Activated CD4-positive, alpha-beta T cell treated with anti-CD3 and anti-CD28 coated beads, Interleukin-2, amount 10 ng/mL, durations not matched to agents 24 days and 14 days (primary cell): Measurements from ENCODE around the gene FLVCR1. TPM values are rescaled to one million over a fixed set of nuclear protein-coding genes. Genes with fewer than 3 reads are reported as not detected.
"Not testable (repeated sequence)": the region's sequence is repeated elsewhere in the genome, so short reads cannot be mapped to it uniquely, and the experiment has no call there.

ENCODE experiments used
- DNase-seq: peaks from one replicate; pipeline ENCODE4 v3.0.0; 2022
- H3K27ac Mint-ChIP-seq: one replicate; pipeline ENCODE4 v1.8.0; 2022; ENCODE audit warnings: mild to moderate bottlenecking, mixed read lengths
- H3K27me3 Mint-ChIP-seq: one replicate; pipeline ENCODE4 v1.8.0; 2022; ENCODE audit warnings: mixed read lengths
- H3K36me3 Mint-ChIP-seq: one replicate; pipeline ENCODE4 v1.8.0; 2022; ENCODE audit warnings: low read depth, mild to moderate bottlenecking, mixed read lengths
- H3K4me1 Mint-ChIP-seq: one replicate; pipeline ENCODE4 v1.8.0; 2021; ENCODE audit warnings: mixed read lengths
- H3K4me3 Mint-ChIP-seq: one replicate; pipeline ENCODE4 v1.8.0; 2022; ENCODE audit warnings: mild to moderate bottlenecking, moderate library complexity, mixed read lengths
- H3K9me3 Mint-ChIP-seq: one replicate; pipeline ENCODE4 v1.8.0; 2021; ENCODE audit warnings: mixed read lengths
- intact Hi-C: fragments of 100-400 bp; cut with micrococcal nuclease; formaldehyde crosslinking; loops from one replicate; pipeline ENCODE4 v1.15.1; 2023
- total RNA-seq: library from RNA; stranded (reverse); gene quantifications from 2 replicates; pipeline ENCODE4 v1.2.3, GENCODE V29; 2022

The FLVCR1 gene
- total RNA-seq, 1 donor from 2014 or later, result 21.8 TPM

DNA sequence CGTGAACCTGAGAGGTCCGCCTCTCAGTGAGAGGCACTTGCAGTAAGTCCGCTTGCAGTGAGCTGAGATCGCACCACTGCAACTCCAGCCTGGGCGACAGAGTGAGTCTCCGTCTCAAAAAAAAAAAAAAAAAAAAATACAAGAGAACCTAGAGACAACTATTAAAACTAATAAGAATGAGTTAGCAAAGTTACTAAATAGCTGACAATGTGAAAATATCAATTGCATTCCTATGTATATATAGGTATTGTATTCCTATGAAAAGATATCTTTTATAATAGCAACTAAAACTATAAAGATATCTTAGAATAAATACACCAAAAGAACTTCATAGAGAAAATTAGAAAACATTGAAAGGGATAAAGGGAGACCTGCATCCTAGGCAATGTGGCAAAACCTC lies 20.3 kb downstream of the FLVCR1 start:
- intact Hi-C loops, result no loop called here
- H3K4me3 Mint-ChIP-seq, result no peak overlapping the region
- peaks cover 34% of the 10 kb centered on the region for H3K36me3 Mint-ChIP-seq

GRCh38 chr1:212879947-212880690 lies 22.0 kb downstream of the FLVCR1 start:
- no peaks in the 10 kb centered on the region for H3K27me3 Mint-ChIP-seq
- DNase-seq, result no peak
- no peaks in the 10 kb centered on the region for H3K9me3 Mint-ChIP-seq
- H3K36me3 Mint-ChIP-seq, result peaks cover 32% of the 10 kb centered on the region
- H3K4me3 Mint-ChIP-seq, result no peak overlapping the region
- intact Hi-C loops, result no loop called here
- H3K4me1 Mint-ChIP-seq, result no peaks in the 10 kb centered on the region
- no peak overlapping the region for H3K27ac Mint-ChIP-seq

More for the DNA sequence above, 20.3 kb downstream of the FLVCR1 start:
- H3K4me1 Mint-ChIP-seq, result no peaks in the 10 kb centered on the region
- H3K27me3 Mint-ChIP-seq, result no peaks in the 10 kb centered on the region
- no peak for DNase-seq
- H3K27ac Mint-ChIP-seq, result no peak overlapping the region
- no peaks in the 10 kb centered on the region for H3K9me3 Mint-ChIP-seq

DNA sequence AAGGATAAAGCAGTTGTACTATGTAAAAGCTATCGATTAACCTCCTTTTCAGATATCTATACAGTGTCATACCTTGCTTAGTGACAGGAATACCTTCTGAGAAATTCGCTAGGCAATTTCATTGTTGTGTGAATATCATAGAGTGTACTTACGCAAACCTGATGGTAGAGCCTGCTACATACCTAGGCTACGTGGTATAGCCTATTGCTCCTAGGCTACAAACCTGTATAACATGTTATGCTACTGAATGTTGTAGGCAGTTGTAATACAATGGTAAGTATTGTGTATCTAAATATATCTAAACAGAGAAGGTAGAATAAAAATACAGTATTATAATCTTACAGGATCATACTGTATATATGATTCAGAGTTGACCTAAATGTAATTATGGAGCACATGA lies 26.5 kb downstream of the FLVCR1 start:
- intact Hi-C loops, result no loop called here
- no peaks in the 10 kb centered on the region for H3K27me3 Mint-ChIP-seq
- no peak for DNase-seq
- no peaks in the 10 kb centered on the region for H3K9me3 Mint-ChIP-seq
- no peak overlapping the region for H3K4me3 Mint-ChIP-seq
- H3K36me3 Mint-ChIP-seq, result peaks cover 37% of the 10 kb centered on the region
- no peak overlapping the region for H3K27ac Mint-ChIP-seq
- no peaks in the 10 kb centered on the region for H3K4me1 Mint-ChIP-seq

DNA sequence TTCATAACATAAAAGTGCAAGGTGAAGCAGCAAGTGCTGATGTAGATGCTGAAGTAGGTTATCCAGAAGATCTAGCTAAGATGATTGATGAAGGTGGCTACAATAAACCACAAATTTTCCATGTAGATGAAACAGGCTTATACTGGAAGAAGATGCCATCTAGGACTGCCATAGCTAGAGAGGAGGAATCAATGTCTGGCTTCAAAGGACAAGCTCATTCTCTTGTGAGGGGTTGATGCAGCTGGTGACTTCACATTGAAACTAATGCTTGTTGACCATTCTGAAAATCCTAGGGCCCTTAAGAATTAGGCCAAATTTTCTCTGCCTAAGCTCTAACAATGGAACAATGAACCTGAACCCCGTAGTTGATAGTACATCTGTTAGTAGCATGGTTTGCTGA lies 34.0 kb downstream of the FLVCR1 start:
- peaks cover 66% of the 10 kb centered on the region for H3K36me3 Mint-ChIP-seq
- intact Hi-C loops, result no loop called here
- no peaks in the 10 kb centered on the region for H3K4me1 Mint-ChIP-seq
- no peak overlapping the region for H3K4me3 Mint-ChIP-seq
- no peaks in the 10 kb centered on the region for H3K27me3 Mint-ChIP-seq
- no peak overlapping the region for H3K27ac Mint-ChIP-seq
- no peak for DNase-seq
- no peaks in the 10 kb centered on the region for H3K9me3 Mint-ChIP-seq

- DNase-seq, result no peak
- peaks cover 9% of the 10 kb centered on the region for H3K9me3 Mint-ChIP-seq
- H3K4me1 Mint-ChIP-seq, result no peaks in the 10 kb centered on the region
- no peak overlapping the region for H3K27ac Mint-ChIP-seq
- no peak overlapping the region for H3K4me3 Mint-ChIP-seq
- peaks cover 1% of the 10 kb centered on the region for H3K27me3 Mint-ChIP-seq
- intact Hi-C loops, result no loop called here
- H3K36me3 Mint-ChIP-seq, result peaks cover 47% of the 10 kb centered on the region
Measured at GRCh38 chr1:212899845-212900244, 41.8 kb downstream of the FLVCR1 start.

DNA sequence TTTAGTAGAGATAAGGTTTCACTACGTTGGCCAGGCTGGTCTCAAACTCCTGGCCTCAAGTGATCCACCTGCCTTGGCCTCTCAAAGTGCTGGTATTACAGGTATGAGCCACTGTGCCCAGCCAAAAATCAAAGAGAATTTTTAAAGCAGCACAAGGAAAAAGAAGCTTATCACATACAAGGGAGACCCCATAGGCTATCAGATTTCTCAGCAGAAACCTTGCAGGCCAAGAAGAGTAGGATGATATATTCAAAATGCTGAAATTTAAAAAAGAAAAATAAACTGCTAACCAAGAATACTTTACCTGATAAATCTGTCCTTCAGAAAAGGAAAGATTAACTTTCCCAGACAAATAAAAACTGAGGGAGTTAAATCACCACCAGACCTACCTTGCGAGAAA lies 43.2 kb downstream of the FLVCR1 start:
- peaks cover 7% of the 10 kb centered on the region for H3K27me3 Mint-ChIP-seq
- peaks cover 37% of the 10 kb centered on the region for H3K36me3 Mint-ChIP-seq
- H3K4me3 Mint-ChIP-seq, result no peak overlapping the region
- DNase-seq, result no peak
- H3K27ac Mint-ChIP-seq, result no peak overlapping the region
- H3K4me1 Mint-ChIP-seq, result no peaks in the 10 kb centered on the region
- peaks cover 9% of the 10 kb centered on the region for H3K9me3 Mint-ChIP-seq
- intact Hi-C loops, result no loop called here

DNA sequence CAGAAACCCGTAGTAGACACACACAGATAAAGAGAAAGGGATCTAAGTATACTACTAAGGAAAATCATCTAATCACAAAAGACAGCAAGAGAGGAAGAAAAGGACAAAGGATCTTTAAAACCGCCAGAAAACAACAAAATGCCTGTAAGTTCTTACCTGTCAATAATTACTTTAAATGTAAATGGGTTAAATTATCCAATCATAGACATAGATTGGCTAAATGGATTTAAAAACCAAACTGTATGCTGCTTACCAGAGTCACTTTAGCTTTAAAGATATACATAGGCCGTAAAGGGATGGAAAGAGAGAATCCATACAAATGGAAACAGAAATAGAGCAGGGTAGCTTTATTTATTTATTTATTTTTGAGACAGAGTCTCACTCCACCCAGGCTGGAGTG lies 44.0 kb downstream of the FLVCR1 start:
- H3K4me1 Mint-ChIP-seq, result no peaks in the 10 kb centered on the region
- peaks cover 9% of the 10 kb centered on the region for H3K9me3 Mint-ChIP-seq
- H3K4me3 Mint-ChIP-seq, result no peak overlapping the region
- no peak overlapping the region for H3K27ac Mint-ChIP-seq
- peaks cover 36% of the 10 kb centered on the region for H3K36me3 Mint-ChIP-seq
- no peak for DNase-seq
- intact Hi-C loops, result no loop called here
- peaks cover 8% of the 10 kb centered on the region for H3K27me3 Mint-ChIP-seq

DNA sequence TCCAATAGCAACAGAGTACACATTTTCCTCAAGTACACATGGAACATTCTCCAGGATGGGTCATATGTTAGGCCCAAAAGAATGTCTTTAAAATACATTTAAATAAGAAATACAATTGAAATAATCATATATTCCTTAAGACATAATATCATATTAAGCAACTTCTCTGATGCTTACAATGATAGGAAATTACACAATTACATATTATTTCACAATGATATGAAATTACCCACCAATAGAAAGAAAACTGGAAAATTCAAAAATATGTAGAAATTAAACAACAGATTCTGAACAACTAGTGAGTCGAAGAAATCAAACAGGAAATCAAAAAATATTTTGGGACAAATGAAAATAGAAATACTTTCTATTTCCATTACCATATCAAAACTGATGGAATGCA lies 45.6 kb downstream of the FLVCR1 start:
- DNase-seq, result no peak
- H3K27me3 Mint-ChIP-seq, result peaks cover 10% of the 10 kb centered on the region
- H3K4me1 Mint-ChIP-seq, result no peaks in the 10 kb centered on the region
- no peak overlapping the region for H3K27ac Mint-ChIP-seq
- intact Hi-C loops, result no loop called here
- peaks cover 26% of the 10 kb centered on the region for H3K36me3 Mint-ChIP-seq
- peaks cover 9% of the 10 kb centered on the region for H3K9me3 Mint-ChIP-seq
- no peak overlapping the region for H3K4me3 Mint-ChIP-seq

GRCh38 chr1:212908071-212908470 lies 50.0 kb downstream of the FLVCR1 start:
- intact Hi-C loops, result not testable (repeated sequence)
- peaks cover 12% of the 10 kb centered on the region for H3K27me3 Mint-ChIP-seq

GRCh38 chr1:212908971-212909370 lies 50.9 kb downstream of the FLVCR1 start:
- intact Hi-C loops, result no loop called here
- Mint-ChIP-seq H3K4me1 (no peaks in the 10 kb centered on the region), H3K27ac (no peak overlapping the region), H3K9me3 (no peaks in the 10 kb centered on the region), H3K36me3 (no peaks in the 10 kb centered on the region), H3K4me3 (no peak overlapping the region), H3K27me3 (peaks cover 12% of the 10 kb centered on the region)
- no peak for DNase-seq

More at GRCh38 chr1:212908071-212908470, 50.0 kb downstream of the FLVCR1 start:
- H3K36me3 Mint-ChIP-seq, DNase-seq, H3K4me3 Mint-ChIP-seq, H3K9me3 Mint-ChIP-seq, H3K4me1 Mint-ChIP-seq, H3K27ac Mint-ChIP-seq: not testable (repeated sequence)

DNA sequence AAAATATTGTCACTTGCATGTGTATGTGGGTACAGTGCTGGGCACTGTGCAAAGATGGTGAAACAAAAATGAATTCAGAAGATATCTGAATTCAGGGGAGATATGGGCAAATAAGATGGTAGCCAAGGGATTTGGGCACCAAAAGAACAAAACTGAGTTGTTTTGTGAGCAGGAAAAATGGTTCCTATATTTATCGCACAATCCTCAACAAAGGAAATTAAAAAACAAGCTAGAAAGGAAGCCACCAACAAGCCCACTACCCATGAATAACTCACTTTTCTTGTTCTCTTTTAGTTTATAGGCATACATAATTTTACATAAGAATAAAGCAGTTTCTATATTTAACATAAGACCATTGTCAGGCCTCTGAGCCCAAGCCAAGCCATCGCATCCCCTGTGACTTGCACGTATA lies 51.6 kb downstream of the FLVCR1 start:
- H3K27me3 Mint-ChIP-seq, result peaks cover 12% of the 10 kb centered on the region
- no peak overlapping the region for H3K4me3 Mint-ChIP-seq
- no peaks in the 10 kb centered on the region for H3K4me1 Mint-ChIP-seq
- intact Hi-C loops, result no loop called here
- no peaks in the 10 kb centered on the region for H3K9me3 Mint-ChIP-seq
- DNase-seq, result no peak
- H3K36me3 Mint-ChIP-seq, result no peaks in the 10 kb centered on the region
- H3K27ac Mint-ChIP-seq, result no peak overlapping the region

GRCh38 chr1:212910213-212910612 lies 52.1 kb downstream of the FLVCR1 start:
- H3K4me3 Mint-ChIP-seq, H3K27ac Mint-ChIP-seq, DNase-seq, H3K36me3 Mint-ChIP-seq, H3K4me1 Mint-ChIP-seq, intact Hi-C loops, H3K9me3 Mint-ChIP-seq: not testable (repeated sequence)
- H3K27me3 Mint-ChIP-seq, result peaks cover 11% of the 10 kb centered on the region

DNA sequence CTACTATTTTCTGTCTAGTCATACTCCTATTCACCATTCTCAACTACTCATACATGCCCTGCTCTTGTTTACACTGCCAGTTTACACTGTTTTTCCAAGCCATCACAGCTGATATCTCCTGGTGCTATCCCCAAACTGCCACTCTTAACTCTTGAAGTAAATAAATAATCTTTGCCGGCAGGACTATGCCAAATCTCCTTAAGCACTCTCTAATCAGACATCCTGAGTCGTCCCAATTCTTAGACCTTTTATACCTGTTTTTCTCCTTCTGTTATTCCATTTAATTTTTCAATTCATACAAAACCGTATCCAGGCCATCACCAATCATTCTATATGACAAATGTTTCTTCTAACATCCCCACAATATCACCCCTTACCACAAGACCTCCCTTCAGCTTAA lies 55.6 kb downstream of the FLVCR1 start:
- H3K36me3 Mint-ChIP-seq, H3K9me3 Mint-ChIP-seq, intact Hi-C loops, DNase-seq, H3K4me3 Mint-ChIP-seq, H3K27ac Mint-ChIP-seq, H3K4me1 Mint-ChIP-seq: not testable (repeated sequence)
- H3K27me3 Mint-ChIP-seq, result peaks cover 13% of the 10 kb centered on the region

- H3K4me3 Mint-ChIP-seq, intact Hi-C loops, H3K9me3 Mint-ChIP-seq, H3K27ac Mint-ChIP-seq, DNase-seq, H3K4me1 Mint-ChIP-seq, H3K36me3 Mint-ChIP-seq: not testable (repeated sequence)
- H3K27me3 Mint-ChIP-seq, result peaks cover 13% of the 10 kb centered on the region
Measured at GRCh38 chr1:212914110-212914509, 56.0 kb downstream of the FLVCR1 start.

GRCh38 chr1:212914789-212915188 lies 56.7 kb downstream of the FLVCR1 start:
- Mint-ChIP-seq H3K9me3 (no peaks in the 10 kb centered on the region), H3K27me3 (peaks cover 13% of the 10 kb centered on the region), H3K4me1 (peaks cover 3% of the 10 kb centered on the region), H3K36me3 (no peaks in the 10 kb centered on the region), H3K27ac (no peak overlapping the region), H3K4me3 (no peak overlapping the region)
- no peak for DNase-seq
- intact Hi-C loops, result no loop called here
